GM19025 (cell line): Measurements from ENCODE around the gene FIGNL2.
"Not testable (repeated sequence)": the region's sequence is repeated elsewhere in the genome, so short reads cannot be mapped to it uniquely, and the experiment has no call there.

Experiments
- ATAC-seq: cut with Tn5 transposase; IDR thresholded peaks from one replicate; pipeline ENCODE4 v1.9.1; 2021; ENCODE audit warnings: mild to moderate bottlenecking, low read depth, moderate library complexity; ENCODE audit not compliant: unreplicated experiment

FIGNL2 gene, protein sequence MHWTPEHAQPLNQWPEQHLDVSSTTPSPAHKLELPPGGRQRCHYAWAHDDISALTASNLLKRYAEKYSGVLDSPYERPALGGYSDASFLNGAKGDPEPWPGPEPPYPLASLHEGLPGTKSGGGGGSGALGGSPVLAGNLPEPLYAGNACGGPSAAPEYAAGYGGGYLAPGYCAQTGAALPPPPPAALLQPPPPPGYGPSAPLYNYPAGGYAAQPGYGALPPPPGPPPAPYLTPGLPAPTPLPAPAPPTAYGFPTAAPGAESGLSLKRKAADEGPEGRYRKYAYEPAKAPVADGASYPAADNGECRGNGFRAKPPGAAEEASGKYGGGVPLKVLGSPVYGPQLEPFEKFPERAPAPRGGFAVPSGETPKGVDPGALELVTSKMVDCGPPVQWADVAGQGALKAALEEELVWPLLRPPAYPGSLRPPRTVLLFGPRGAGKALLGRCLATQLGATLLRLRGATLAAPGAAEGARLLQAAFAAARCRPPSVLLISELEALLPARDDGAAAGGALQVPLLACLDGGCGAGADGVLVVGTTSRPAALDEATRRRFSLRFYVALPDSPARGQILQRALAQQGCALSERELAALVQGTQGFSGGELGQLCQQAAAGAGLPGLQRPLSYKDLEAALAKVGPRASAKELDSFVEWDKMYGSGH

DNA sequence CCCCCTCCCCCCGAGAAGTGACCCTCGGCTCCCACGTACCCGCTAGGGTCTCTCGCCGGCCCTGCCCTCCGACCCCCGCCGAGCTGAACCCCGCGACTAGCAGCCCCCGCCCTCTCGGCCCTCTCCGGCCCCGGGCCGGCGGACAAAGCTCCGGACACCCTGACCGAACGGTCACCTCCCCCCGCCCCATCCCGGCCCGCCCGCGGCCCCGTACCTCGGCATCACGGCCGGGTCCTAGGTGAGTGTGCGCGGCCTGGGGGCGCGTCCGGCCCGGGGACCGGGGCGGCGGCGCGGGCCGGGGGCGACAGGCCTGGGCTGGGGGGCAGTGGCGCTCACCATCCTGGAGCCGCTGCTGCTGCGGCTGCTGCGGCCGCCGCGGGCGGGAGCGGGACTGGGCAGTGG is at the start of gene FIGNL2:
Gene FIGNL2, minus strand, starts transcription at position 393 of the 402 bp plus-strand sequence. CDS start 26,305 bp downstream, outside the sequence.
- no peak for ATAC-seq

DNA sequence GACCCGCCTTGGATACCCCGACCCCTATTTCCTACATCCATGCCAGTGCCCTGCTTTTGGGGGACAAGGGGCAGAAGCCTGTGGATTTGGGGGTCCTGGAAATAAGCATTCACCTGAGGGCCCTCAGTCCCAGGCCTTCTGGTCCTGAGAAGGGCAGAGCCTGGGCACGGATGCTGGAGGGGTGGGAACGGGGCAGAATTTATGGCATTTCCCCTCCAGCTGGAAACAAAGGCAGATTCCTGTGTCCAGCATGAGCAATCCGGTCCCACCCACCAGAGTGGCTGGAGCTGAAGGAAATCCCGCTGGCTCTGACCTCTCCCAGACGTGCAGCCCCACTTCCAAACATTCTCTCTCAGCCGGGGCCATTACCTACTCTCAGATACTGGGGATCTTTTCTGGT is 48.7 kb upstream of the FIGNL2 start:
- ATAC-seq: no peak

- ATAC-seq: no peak
These were observed 47.7 kb upstream of the FIGNL2 start for GRCh38 chr12:51896236-51896635.

DNA sequence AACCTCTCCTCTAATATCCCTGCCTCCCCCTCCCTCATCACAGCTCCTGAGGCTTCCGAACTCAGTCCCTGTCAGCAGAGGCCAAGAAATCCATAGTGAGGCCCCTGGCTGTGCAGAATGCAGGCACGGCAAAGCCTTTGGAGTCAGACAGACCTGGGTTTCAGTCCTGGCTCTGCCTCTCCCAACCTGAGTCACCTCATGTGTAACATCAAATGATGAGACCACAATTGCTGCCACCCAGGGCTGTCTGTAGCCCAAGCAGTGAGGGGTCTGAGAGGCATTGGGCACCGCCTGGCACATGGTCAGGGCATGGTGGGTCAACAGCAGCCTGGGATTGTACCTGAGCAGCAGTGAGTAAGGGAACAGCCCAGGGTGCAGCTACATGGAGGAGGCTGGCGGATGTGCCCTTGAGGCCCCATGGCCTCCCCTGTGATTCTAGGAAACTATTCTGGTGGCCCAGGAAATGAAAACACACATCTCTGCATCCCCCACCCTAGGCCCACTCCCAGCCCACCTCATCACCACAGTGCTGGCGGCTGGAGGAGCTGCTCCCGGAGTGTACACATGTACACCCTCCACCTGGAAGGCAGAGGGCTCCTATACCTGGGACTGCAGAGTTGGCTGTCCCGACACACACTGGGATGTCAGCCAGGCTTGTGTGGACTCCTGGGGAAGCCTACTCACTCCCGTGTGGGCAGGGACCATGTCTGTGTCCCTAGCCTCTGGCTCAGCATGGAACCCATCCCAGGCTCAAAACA is 47.0 kb upstream of the FIGNL2 start:
- no peak for ATAC-seq

DNA sequence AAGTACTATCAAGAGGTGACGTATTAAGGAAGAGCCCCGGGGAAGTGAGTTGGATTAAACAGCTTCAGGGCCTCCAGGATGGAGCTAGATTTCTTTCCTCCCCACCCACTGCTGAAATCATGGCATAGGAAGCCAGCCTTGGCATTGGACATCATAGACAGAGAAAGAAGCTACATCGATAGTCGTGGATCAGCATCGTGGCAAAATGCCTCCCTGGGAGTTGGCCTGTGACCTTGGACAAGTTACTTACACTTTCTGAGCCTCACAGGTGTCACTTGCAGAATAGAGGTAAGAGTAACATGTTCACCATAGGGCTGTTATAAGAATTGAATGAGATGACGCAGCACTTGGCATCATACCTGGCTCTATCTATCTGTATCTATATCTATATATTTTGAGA is 45.3 kb upstream of the FIGNL2 start:
- no peak for ATAC-seq

DNA sequence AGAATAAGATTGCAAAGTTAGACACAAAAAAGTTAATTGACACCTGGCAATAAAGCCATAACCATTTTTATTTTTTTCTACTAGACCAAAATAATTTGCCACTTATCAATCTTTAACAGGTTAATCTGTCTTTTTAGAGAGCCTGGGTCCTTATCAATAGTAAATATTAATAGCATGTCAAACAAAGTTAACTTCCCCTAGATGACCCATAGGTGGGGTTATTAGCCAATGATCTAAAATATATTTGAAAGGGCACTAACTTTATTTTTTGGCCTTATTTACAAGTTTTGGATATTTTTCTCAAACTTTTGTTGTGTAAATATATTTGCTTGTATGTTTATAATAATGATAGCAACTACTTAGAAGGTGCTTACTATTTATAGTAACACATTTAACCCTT is 43.3 kb upstream of the FIGNL2 start:
- no peak for ATAC-seq

DNA sequence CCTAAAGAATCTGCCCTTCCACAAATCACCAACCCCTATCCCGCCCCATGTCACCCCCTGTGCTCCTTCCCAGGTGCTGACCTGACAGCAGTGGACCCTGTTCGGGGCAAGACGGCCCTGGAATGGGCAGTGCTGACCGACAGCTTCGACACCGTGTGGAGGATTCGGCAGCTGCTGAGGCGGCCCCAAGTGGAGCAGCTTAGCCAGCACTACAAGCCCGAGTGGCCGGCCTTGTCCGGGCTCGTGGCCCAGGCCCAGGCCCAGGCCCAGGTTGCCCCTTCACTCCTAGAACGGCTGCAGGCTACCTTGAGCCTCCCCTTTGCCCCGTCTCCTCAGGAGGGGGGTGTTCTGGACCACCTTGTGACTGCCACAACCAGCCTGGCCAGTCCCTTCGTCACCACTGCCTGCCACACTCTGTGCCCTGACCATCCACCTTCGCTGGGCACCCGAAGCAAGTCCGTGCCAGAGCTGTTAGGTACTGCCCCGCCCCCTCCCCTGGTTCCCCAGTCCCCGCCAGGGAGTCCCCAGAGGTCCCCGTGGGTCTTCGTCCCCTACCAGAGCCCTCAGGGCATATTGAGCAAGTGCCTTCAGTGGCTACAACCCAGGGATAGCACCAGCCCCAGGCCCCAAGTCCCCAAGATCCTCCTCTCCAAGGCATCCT is 42.1 kb upstream of the FIGNL2 start:
- ATAC-seq: no peak

DNA sequence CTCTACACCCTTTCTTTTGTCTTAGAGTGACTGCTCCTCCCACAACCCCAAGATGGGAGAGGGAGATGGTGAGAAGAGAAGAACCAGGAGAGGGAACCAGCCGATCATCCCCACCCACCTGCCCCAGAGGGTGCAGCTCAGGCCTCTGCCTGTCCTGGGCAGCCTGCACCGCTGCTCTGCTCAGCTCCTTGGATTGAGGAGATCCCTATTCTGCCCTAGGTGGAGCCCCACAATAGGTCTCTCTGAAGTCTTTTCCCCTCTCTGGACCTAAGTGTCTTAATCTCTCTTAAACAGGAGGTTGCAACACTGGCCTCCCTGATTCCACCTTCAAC is 41.6 kb upstream of the FIGNL2 start:
- ATAC-seq: no peak

GRCh38 chr12:51889216-51890132 is 41.0 kb upstream of the FIGNL2 start:
- ATAC-seq: no peak

- ATAC-seq: no peak
These were observed 40.0 kb upstream of the FIGNL2 start for GRCh38 chr12:51888316-51889215.

DNA sequence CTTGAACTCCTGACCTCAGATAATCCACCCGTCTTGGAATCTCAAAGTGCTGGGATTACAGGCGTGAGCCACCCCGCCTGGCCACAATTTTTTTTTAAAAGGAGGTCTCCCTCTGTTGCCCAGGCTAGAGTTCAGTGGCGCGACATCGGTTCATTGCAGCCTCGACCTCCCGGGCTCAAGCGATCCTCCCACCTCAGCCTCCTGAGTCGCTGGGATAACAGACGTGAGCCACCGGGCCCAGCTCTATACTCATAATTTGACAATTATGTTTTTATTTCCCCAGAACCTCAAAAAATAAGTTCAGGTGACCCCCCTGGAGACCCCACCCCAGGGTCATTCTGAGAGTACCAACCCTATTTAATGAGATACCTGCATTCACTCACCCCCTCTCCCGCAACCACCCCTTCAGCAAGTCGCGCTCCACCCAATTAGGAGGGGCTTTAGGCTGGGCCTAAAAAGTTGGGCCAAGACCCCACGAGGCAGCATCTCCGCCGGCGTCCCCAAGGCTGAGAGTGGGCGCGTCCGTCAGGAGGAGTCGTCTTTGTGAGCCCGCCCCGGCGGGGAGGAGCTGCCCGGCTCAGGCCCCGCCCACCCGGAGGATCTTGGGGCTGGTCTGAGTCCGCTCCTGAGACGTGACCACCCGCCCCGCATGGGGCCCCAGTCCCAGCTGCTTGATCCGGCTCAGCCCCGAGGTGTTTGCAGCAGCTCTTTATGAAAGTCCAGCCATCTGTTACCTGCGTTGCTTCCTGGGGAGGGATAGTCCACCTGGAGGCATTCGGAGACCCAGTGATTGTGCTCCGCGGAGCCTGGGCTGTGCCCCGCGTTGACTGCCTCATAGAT is 39.2 kb upstream of the FIGNL2 start, which contains the start of gene ANKRD33:
Gene ANKRD33, plus strand, starts transcription at position 628 of the 840 bp plus-strand sequence. Its CDS starts 84 bp downstream, at position 712.
- no peak for ATAC-seq

DNA sequence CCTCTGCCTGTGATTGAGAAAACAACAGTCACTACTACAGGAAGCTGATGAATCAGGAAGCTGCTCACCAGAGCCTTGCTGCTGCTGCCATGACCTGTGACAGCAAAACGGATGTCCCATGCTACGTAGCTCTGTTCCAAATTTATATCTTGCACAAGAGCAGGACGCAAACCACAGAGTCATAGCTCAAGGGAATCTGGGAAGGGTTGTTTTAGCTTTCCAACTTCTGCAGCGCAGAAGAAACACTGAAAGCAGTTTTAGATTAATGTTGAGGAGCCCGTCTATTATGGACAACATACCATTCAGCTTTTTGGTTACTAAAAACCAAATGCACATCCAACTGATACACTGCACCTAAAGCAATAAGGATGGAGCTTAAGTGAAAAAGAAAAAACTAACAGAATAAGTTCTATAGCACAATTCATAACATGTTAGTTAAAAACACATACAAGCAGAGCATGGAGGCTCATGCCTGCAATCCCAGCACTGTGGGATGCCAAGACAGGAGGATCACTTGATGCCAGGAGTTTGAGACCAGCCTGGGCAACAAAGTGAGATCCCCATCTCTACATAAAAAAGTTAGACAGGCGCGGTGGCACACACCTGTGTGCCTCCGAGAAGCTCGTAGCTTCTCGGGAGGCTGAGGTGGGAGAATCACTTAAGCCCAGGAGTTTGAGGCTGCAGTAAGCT is 37.6 kb upstream of the FIGNL2 start:
- ATAC-seq: no peak

GRCh38 chr12:51885294-51886020 is 36.9 kb upstream of the FIGNL2 start:
- ATAC-seq: not testable (repeated sequence)

- ATAC-seq: no peak
These were observed 36.2 kb upstream of the FIGNL2 start for GRCh38 chr12:51884676-51885229.

- no peak for ATAC-seq
These were observed 35.6 kb upstream of the FIGNL2 start for GRCh38 chr12:51883998-51884675.

- no peak for ATAC-seq
These were observed 34.8 kb upstream of the FIGNL2 start for GRCh38 chr12:51883295-51883694.
